ENCODE measurements around the gene GARNL3.

The GARNL3 gene

DNA sequence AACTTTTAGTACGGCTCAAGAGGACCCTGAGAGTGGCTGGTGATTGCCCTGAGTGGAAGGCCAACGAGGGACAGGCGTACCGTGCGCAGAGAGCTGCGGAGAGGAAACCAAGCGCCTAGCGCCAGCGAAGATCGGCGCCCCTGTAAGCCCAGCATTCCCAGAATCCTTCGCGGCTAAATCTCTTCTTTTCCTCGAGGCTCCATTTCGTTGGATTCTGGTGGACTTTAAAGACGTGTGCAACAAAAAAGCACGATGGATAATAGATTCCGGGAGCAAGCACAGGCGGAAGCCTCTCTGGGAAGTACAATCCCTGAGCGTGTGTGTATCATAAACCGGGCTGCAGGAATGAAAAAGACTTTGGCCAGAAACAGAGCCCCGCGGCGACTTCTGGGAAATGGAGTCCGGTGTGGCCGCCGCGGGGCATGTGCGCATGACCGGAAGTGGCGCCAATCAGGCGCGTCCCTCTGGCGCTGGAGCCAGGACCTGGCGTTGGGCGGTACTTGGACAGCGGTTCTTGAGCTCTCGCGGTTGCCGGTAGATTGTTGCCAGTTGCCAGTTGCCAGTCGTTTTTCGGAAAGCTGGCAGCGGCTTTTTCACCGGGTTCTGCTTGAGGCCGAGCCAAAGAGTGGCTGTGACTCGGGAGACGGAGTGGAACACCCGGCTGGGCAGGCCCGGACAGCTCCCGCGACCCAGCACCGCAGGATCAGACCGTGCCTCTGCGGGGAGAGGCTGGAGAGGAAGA, 159.5 kb downstream of the GARNL3 start, which contains the start of gene ZNF79 (continued):
- 0 out of 2 replicates have a peak, but pooled peaks have one; percentile 29 for TF ChIP-seq YY1 (tag by site-specific recombination; IDR thresholded peaks at IDR 0.05)
- TF ChIP-seq KLF7 (tag by site-specific recombination; IDR thresholded peaks at IDR 0.05; ENCODE audit: borderline replicate concordance), result no peak
- 0 out of 2 replicates have a peak, but pooled peaks have one; percentile 38 for TF ChIP-seq ZBTB21 (tag by site-specific recombination; IDR thresholded peaks at IDR 0.05)
- TF ChIP-seq ZNF335 (tag by site-specific recombination; conservative IDR thresholded peaks at IDR 0.05), result peak; percentile 92
- TF ChIP-seq, protein P1, sequence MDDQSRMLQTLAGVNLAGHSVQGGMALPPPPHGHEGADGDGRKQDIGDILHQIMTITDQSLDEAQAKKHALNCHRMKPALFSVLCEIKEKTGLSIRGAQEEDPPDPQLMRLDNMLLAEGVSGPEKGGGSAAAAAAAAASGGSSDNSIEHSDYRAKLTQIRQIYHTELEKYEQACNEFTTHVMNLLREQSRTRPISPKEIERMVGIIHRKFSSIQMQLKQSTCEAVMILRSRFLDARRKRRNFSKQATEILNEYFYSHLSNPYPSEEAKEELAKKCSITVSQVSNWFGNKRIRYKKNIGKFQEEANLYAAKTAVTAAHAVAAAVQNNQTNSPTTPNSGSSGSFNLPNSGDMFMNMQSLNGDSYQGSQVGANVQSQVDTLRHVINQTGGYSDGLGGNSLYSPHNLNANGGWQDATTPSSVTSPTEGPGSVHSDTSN (CRISPR knock-in tag; IDR thresholded peaks at IDR 0.05), result no peak
- TF ChIP-seq KLF1 (tag by site-specific recombination; IDR thresholded peaks at IDR 0.05), result peak; percentile 18; the same call in 1 of the 2 replicates
- 0 out of 2 replicates have a peak, but pooled peaks have one; percentile 41 for TF ChIP-seq KLF16 (tag by site-specific recombination; IDR thresholded peaks at IDR 0.05)
- no peak for TF ChIP-seq ZNF837 (tag by site-specific recombination; IDR thresholded peaks at IDR 0.05)
- peak; percentile 41; the same call in 1 of the 2 replicates for TF ChIP-seq ZNF501 (tag by site-specific recombination; IDR thresholded peaks at IDR 0.05)
- no peak for TF ChIP-seq ZNF624 (tag by site-specific recombination; IDR thresholded peaks at IDR 0.05)
- TF ChIP-seq HOXC10 (CRISPR knock-in tag; IDR thresholded peaks at IDR 0.05), result no peak
- peak; percentile 95 for TF ChIP-seq ZNF76 (tag by site-specific recombination; IDR thresholded peaks at IDR 0.05; ENCODE audit: borderline replicate concordance, low read depth)
- TF ChIP-seq, protein P2, sequence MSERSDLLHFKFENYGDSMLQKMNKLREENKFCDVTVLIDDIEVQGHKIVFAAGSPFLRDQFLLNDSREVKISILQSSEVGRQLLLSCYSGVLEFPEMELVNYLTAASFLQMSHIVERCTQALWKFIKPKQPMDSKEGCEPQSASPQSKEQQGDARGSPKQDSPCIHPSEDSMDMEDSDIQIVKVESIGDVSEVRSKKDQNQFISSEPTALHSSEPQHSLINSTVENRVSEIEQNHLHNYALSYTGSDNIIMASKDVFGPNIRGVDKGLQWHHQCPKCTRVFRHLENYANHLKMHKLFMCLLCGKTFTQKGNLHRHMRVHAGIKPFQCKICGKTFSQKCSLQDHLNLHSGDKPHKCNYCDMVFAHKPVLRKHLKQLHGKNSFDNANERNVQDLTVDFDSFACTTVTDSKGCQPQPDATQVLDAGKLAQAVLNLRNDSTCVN (tag by site-specific recombination; optimal IDR thresholded peaks at IDR 0.05), result peak; percentile 42
- TF ChIP-seq SP7 (tag by site-specific recombination; IDR thresholded peaks at IDR 0.05), result peak; percentile 36
- TF ChIP-seq, protein P3, sequence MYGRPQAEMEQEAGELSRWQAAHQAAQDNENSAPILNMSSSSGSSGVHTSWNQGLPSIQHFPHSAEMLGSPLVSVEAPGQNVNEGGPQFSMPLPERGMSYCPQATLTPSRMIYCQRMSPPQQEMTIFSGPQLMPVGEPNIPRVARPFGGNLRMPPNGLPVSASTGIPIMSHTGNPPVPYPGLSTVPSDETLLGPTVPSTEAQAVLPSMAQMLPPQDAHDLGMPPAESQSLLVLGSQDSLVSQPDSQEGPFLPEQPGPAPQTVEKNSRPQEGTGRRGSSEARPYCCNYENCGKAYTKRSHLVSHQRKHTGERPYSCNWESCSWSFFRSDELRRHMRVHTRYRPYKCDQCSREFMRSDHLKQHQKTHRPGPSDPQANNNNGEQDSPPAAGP (tag by site-specific recombination; IDR thresholded peaks at IDR 0.05), result peak; percentile 41; the same call in 1 of the 2 replicates
- TF ChIP-seq, protein P4, sequence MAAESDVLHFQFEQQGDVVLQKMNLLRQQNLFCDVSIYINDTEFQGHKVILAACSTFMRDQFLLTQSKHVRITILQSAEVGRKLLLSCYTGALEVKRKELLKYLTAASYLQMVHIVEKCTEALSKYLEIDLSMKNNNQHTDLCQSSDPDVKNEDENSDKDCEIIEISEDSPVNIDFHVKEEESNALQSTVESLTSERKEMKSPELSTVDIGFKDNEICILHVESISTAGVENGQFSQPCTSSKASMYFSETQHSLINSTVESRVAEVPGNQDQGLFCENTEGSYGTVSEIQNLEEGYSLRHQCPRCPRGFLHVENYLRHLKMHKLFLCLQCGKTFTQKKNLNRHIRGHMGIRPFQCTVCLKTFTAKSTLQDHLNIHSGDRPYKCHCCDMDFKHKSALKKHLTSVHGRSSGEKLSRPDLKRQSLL (tag by site-specific recombination; IDR thresholded peaks at IDR 0.05), result peak; percentile 100

DNA sequence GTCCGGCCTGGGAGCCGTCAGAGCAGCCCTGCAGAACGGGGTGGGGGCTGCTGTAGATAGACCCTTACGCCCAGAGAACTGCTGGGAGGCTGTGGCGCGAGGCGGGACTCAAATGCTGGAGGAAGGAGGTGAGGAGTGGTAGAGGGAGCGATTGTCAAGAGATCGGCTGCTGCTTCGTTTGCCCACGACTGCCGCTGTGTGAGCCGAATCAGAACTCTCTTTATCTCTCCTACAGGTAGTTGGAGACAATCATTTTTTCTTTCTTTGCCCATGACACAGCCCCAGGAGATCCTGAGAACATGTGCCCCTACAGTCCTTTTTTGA, 160.1 kb downstream of the GARNL3 start:
- POLR2A ChIA-PET, result interaction anchor here (0.7 to 3.0 kb wide), 18 partner anchors 9 to 200 kb away, joined by 3 to 46 read pairs (median 4); partner anchors contain the start of genes LRSAM1, RPL12 and SLC2A8
- Histone ChIP-seq H3K4me3 (ENCODE audit: low read depth, low read length) (peak overlapping the region; percentile 64), H3K9me3 (ENCODE audit: control insufficient read depth, insufficient read depth, low read depth, low read length) (no peaks in the 10 kb centered on the region), H3K27ac (ENCODE audit: extremely low read depth, low read depth, low read length) (peak overlapping the region; percentile 80), H3K36me3 (ENCODE audit: control insufficient read depth in 2 of 2, insufficient read depth in 1 of 2, low read length in 2 of 2) (peaks cover 11 to 27% of the 10 kb centered on the region in 2 experiments; a peak in 2 of 3 replicates), H3K4me1 (ENCODE audit: control insufficient read depth, insufficient read depth, low read length) (0 out of 2 replicates have a peak, but pooled peaks cover 5% of the 10 kb centered on the region)
- CTCF ChIA-PET, result interaction anchor here (0.7 to 1.2 kb wide), 5 partner anchors 26 to 488 kb away, joined by 3 to 5 read pairs (median 3); partner anchors contain the start of gene SLC2A8
- TF ChIP-seq, protein P5, sequence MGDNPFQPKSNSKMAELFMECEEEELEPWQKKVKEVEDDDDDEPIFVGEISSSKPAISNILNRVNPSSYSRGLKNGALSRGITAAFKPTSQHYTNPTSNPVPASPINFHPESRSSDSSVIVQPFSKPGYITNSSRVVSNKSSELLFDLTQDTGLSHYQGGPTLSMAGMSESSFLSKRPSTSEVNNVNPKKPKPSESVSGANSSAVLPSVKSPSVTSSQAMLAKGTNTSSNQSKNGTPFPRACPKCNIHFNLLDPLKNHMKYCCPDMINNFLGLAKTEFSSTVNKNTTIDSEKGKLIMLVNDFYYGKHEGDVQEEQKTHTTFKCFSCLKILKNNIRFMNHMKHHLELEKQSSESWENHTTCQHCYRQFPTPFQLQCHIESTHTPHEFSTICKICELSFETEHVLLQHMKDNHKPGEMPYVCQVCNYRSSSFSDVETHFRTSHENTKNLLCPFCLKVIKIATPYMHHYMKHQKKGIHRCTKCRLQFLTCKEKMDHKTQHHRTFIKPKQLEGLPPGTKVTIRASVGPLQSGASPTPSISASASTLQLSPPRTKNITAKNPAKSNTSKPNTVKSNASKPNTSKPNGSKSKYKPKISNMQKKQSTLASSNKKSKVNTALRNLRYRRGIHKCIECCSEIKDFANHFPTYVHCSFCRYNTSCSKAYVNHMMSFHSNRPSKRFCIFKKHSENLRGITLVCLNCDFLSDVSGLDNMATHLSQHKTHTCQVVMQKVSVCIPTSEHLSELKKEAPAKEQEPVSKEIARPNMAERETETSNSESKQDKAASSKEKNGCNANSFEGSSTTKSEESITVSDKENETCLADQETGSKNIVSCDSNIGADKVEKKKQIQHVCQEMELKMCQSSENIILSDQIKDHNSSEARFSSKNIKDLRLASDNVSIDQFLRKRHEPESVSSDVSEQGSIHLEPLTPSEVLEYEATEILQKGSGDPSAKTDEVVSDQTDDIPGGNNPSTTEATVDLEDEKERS (tag by site-specific recombination; IDR thresholded peaks at IDR 0.05), result no peak
- TF ChIP-seq, protein P3 (tag by site-specific recombination; IDR thresholded peaks at IDR 0.05), result 0 out of 2 replicates have a peak, but pooled peaks have one; percentile 6
- TF ChIP-seq, protein P6, sequence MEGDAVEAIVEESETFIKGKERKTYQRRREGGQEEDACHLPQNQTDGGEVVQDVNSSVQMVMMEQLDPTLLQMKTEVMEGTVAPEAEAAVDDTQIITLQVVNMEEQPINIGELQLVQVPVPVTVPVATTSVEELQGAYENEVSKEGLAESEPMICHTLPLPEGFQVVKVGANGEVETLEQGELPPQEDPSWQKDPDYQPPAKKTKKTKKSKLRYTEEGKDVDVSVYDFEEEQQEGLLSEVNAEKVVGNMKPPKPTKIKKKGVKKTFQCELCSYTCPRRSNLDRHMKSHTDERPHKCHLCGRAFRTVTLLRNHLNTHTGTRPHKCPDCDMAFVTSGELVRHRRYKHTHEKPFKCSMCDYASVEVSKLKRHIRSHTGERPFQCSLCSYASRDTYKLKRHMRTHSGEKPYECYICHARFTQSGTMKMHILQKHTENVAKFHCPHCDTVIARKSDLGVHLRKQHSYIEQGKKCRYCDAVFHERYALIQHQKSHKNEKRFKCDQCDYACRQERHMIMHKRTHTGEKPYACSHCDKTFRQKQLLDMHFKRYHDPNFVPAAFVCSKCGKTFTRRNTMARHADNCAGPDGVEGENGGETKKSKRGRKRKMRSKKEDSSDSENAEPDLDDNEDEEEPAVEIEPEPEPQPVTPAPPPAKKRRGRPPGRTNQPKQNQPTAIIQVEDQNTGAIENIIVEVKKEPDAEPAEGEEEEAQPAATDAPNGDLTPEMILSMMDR (tag by site-specific recombination; IDR thresholded peaks at IDR 0.05), result 0 out of 2 replicates have a peak, but pooled peaks have one; percentile 10
- TF ChIP-seq ZNF600 (tag by site-specific recombination; IDR thresholded peaks at IDR 0.05) (0 out of 2 replicates have a peak, but pooled peaks have one; percentile 2), GLIS1 (tag by site-specific recombination; IDR thresholded peaks at IDR 0.05) (no peak), GFI1B (tag by site-specific recombination; IDR thresholded peaks at IDR 0.05) (no peak), ZNF629 (tag by site-specific recombination; IDR thresholded peaks at IDR 0.05) (no peak)
- TF ChIP-seq, protein P7, sequence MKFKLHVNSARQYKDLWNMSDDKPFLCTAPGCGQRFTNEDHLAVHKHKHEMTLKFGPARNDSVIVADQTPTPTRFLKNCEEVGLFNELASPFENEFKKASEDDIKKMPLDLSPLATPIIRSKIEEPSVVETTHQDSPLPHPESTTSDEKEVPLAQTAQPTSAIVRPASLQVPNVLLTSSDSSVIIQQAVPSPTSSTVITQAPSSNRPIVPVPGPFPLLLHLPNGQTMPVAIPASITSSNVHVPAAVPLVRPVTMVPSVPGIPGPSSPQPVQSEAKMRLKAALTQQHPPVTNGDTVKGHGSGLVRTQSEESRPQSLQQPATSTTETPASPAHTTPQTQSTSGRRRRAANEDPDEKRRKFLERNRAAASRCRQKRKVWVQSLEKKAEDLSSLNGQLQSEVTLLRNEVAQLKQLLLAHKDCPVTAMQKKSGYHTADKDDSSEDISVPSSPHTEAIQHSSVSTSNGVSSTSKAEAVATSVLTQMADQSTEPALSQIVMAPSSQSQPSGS (tag by site-specific recombination; IDR thresholded peaks at IDR 0.05; ENCODE audit: low read depth), result no peak
